ENCODE measurements around the gene FAM241B.

Gene FAM241B

GRCh38 chr10:69612760-69613159 lies 17.3 kb upstream of the FAM241B start:
- Histone ChIP-seq H4K20me1 (ENCODE audit: low read depth, low read length) (no peaks in the 10 kb centered on the region), H3K36me3 (ENCODE audit: low read length) (no peaks in the 10 kb centered on the region), H3K79me2 (ENCODE audit: insufficient read depth, low read length) (no peaks in the 10 kb centered on the region), H3K9ac (ENCODE audit: low read length) (no peak overlapping the region), H2AFZ (ENCODE audit: low read depth, low read length, severe bottlenecking) (no peak overlapping the region), H3K4me2 (ENCODE audit: low read depth, low read length, poor library complexity, severe bottlenecking) (no peak overlapping the region), H3F3A (ENCODE audit: insufficient read depth) (no peaks in the 10 kb centered on the region), H3K4me3 (ENCODE audit: insufficient read depth, low read length, poor library complexity, severe bottlenecking) (no peak overlapping the region), H3K9me3 (ENCODE audit: insufficient read depth, low read length) (no peaks in the 10 kb centered on the region), H3K27me3 (ENCODE audit: low read length) (no peaks in the 10 kb centered on the region), H3K27ac (ENCODE audit: low read depth, low read length) (no peak overlapping the region), H3K9me2 (replicated peaks; ENCODE audit: insufficient read depth, low read length) (no peaks in the 10 kb centered on the region)
- TF ChIP-seq CTCF (IDR thresholded peaks at IDR 0.05; ENCODE audit: insufficient read depth, low read length, poor library complexity, severe bottlenecking) (no peak), EZH2phosphoT487 (conservative IDR thresholded peaks at IDR 0.05; ENCODE audit: low read length) (no peak)

GRCh38 chr10:69614130-69614529 lies 15.9 kb upstream of the FAM241B start:
- Histone ChIP-seq H4K20me1 (ENCODE audit: low read depth, low read length) (no peaks in the 10 kb centered on the region), H3K9me3 (ENCODE audit: insufficient read depth, low read length) (no peaks in the 10 kb centered on the region), H3K4me3 (ENCODE audit: insufficient read depth, low read length, poor library complexity, severe bottlenecking) (no peak overlapping the region), H3K79me2 (ENCODE audit: insufficient read depth, low read length) (no peaks in the 10 kb centered on the region), H2AFZ (ENCODE audit: low read depth, low read length, severe bottlenecking) (no peak overlapping the region), H3K27ac (ENCODE audit: low read depth, low read length) (no peak overlapping the region), H3K9me2 (replicated peaks; ENCODE audit: insufficient read depth, low read length) (no peaks in the 10 kb centered on the region), H3K9ac (ENCODE audit: low read length) (no peak overlapping the region), H3K36me3 (ENCODE audit: low read length) (no peaks in the 10 kb centered on the region), H3F3A (ENCODE audit: insufficient read depth) (no peaks in the 10 kb centered on the region), H3K27me3 (ENCODE audit: low read length) (no peaks in the 10 kb centered on the region), H3K4me2 (ENCODE audit: low read depth, low read length, poor library complexity, severe bottlenecking) (no peak overlapping the region)
- no peak for TF ChIP-seq EZH2phosphoT487 (conservative IDR thresholded peaks at IDR 0.05; ENCODE audit: low read length)

GRCh38 chr10:69616358-69616757 lies 13.7 kb upstream of the FAM241B start:
- no peak for TF ChIP-seq EZH2phosphoT487 (conservative IDR thresholded peaks at IDR 0.05; ENCODE audit: low read length)
- no peak for TF ChIP-seq CTCF (IDR thresholded peaks at IDR 0.05; ENCODE audit: insufficient read depth, low read length, poor library complexity, severe bottlenecking)
- H3K27me3 ChIP-seq (ENCODE audit: low read length), result no peaks in the 10 kb centered on the region
- H3K9me3 ChIP-seq (ENCODE audit: insufficient read depth, low read length), result no peaks in the 10 kb centered on the region

GRCh38 chr10:69618746-69619145 lies 11.3 kb upstream of the FAM241B start:
- no peak for TF ChIP-seq EZH2phosphoT487 (conservative IDR thresholded peaks at IDR 0.05; ENCODE audit: low read length)
- H3K27ac ChIP-seq (ENCODE audit: low read depth, low read length), result no peak overlapping the region
- H3K79me2 ChIP-seq (ENCODE audit: insufficient read depth, low read length), result no peaks in the 10 kb centered on the region
- H3K9me3 ChIP-seq (ENCODE audit: insufficient read depth, low read length), result no peaks in the 10 kb centered on the region
- H3K4me2 ChIP-seq (ENCODE audit: low read depth, low read length, poor library complexity, severe bottlenecking), result no peak overlapping the region
- H2AFZ ChIP-seq (ENCODE audit: low read depth, low read length, severe bottlenecking), result no peak overlapping the region
- no peaks in the 10 kb centered on the region for H3K9me2 ChIP-seq (replicated peaks; ENCODE audit: insufficient read depth, low read length)
- no peaks in the 10 kb centered on the region for H3K36me3 ChIP-seq (ENCODE audit: low read length)
- no peak overlapping the region for H3K4me3 ChIP-seq (ENCODE audit: insufficient read depth, low read length, poor library complexity, severe bottlenecking)
- no peaks in the 10 kb centered on the region for H3F3A ChIP-seq (ENCODE audit: insufficient read depth)
- H3K9ac ChIP-seq (ENCODE audit: low read length), result no peak overlapping the region
- H4K20me1 ChIP-seq (ENCODE audit: low read depth, low read length), result no peaks in the 10 kb centered on the region
- no peaks in the 10 kb centered on the region for H3K27me3 ChIP-seq (ENCODE audit: low read length)

More at GRCh38 chr10:69616358-69616757, 13.7 kb upstream of the FAM241B start:
- no peak overlapping the region for H3K9ac ChIP-seq (ENCODE audit: low read length)
- no peaks in the 10 kb centered on the region for H3F3A ChIP-seq (ENCODE audit: insufficient read depth)
- no peaks in the 10 kb centered on the region for H3K36me3 ChIP-seq (ENCODE audit: low read length)
- no peaks in the 10 kb centered on the region for H3K79me2 ChIP-seq (ENCODE audit: insufficient read depth, low read length)
- H3K9me2 ChIP-seq (replicated peaks; ENCODE audit: insufficient read depth, low read length), result no peaks in the 10 kb centered on the region
- no peak overlapping the region for H3K4me3 ChIP-seq (ENCODE audit: insufficient read depth, low read length, poor library complexity, severe bottlenecking)
- H4K20me1 ChIP-seq (ENCODE audit: low read depth, low read length), result no peaks in the 10 kb centered on the region
- H2AFZ ChIP-seq (ENCODE audit: low read depth, low read length, severe bottlenecking), result no peak overlapping the region
- H3K27ac ChIP-seq (ENCODE audit: low read depth, low read length), result no peak overlapping the region
- H3K4me2 ChIP-seq (ENCODE audit: low read depth, low read length, poor library complexity, severe bottlenecking), result no peak overlapping the region
